Mucosa of descending colon (tissue), 3 donors: ENCODE measurements around the gene GLS. TPM values are rescaled to one million over a fixed set of nuclear protein-coding genes. Genes with fewer than 3 reads are reported as not detected.

Experiments
- ATAC-seq: fragments of 200-7000 bp; cut with Tn5 transposase; one replicate; pipeline ENCODE4 v1.9.1; 2020; ENCODE audit warnings: mild to moderate bottlenecking, moderate library complexity
- DNase-seq, 3 donors: peaks; one replicate each; pipeline ENCODE4 v3.0.0-alpha.2; 2020
- H3K36me3 ChIP-seq: fragments of 200-600 bp; one replicate; pipeline ENCODE4 v1.8.0; 2021; ENCODE audit warnings: low read depth, mild to moderate bottlenecking
- H3K4me1 ChIP-seq: fragments of 200-600 bp; one replicate; pipeline ENCODE4 v1.8.0; 2021; ENCODE audit warnings: low read depth, mild to moderate bottlenecking
- H3K4me3 ChIP-seq: fragments of 200-600 bp; one replicate; pipeline ENCODE4 v1.8.0; 2021; ENCODE audit warnings: mild to moderate bottlenecking
- H3K9me3 ChIP-seq: fragments of 200-600 bp; one replicate; pipeline ENCODE4 v1.8.0; 2021; ENCODE audit warnings: mild to moderate bottlenecking
- CTCF ChIP-seq: fragments of 200-600 bp; IDR thresholded peaks from one replicate; pipeline ENCODE4 v1.8.0; 2022; ENCODE audit warnings: antibody characterized with exemption, mild to moderate bottlenecking
- intact Hi-C, 2 donors: fragments of 100-400 bp; cut with DNase I in 1 of 2; cut with micrococcal nuclease in 1 of 2; formaldehyde crosslinking; loops; one replicate each; pipeline versions ENCODE4 v1.11.0 to v1.11.1; 2022; cut with DNase I, micrococcal nuclease
- total RNA-seq, 3 donors: library from RNA; stranded (reverse); fragmentation: NEBNext Ultra II Directional in 2 of 3; extraction: Animal tissue kit (Norgen Biotek cat#: 25700) in 2 of 3; gene quantifications; one replicate each; pipeline versions ENCODE4 v1.2.1 to v1.2.4, GENCODE V29; 2021 to 2023
- donor health status: DM: no; HTN: no; CAD: no; lungs with moderate emphysema.
- donor health status: DM: no; HTN: no; CAD: no.
- donor health status: DM: no; HTN: yes; CAD: no.

The GLS gene
- total RNA-seq, 3 donors from 2014 or later, result 49.8 to 91.9 (median 77.0) TPM

GRCh38 chr2:190940454-190940853 is 59.8 kb downstream of the GLS start:
- no peak for ATAC-seq
- Histone ChIP-seq H3K36me3 (no peaks in the 10 kb centered on the region), H3K4me1 (peaks cover 10% of the 10 kb centered on the region), H3K9me3 (no peaks in the 10 kb centered on the region), H3K4me3 (no peak overlapping the region)
- no peak for TF ChIP-seq CTCF
- intact Hi-C loops, result no loop called here
- DNase-seq, result no peak

- Histone ChIP-seq H3K36me3 (no peaks in the 10 kb centered on the region), H3K4me1 (peaks cover 10% of the 10 kb centered on the region), H3K9me3 (no peaks in the 10 kb centered on the region), H3K4me3 (no peak overlapping the region)
- DNase-seq (no peak), ATAC-seq (no peak)
- intact Hi-C loops, result no loop called here
- TF ChIP-seq CTCF, result no peak
Measured at GRCh38 chr2:190941571-190941970, 61.0 kb downstream of the GLS start.

DNA sequence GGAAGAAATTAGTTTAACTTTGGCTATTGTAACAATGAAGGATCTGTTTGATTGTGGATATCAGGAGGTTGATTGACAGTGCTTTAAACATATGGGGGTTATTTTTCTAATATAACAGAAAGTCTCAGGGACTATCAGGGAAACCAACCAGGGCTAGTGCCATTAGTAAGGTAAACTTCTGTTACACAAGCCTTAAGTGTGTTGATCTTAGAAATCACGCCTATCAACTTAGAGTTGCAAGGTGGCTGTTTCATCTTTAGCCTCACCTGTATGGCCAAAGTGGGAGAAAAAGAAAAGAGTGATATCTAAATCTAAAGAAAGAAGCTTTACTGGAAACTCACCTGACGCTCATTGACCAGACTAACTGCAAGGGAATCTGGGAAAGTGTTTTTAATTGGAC is 62.1 kb downstream of the GLS start:
- Histone ChIP-seq H3K36me3 (no peaks in the 10 kb centered on the region), H3K4me1 (peaks cover 15% of the 10 kb centered on the region), H3K9me3 (no peaks in the 10 kb centered on the region), H3K4me3 (no peak overlapping the region)
- intact Hi-C loops, result no loop called here
- TF ChIP-seq CTCF, result no peak
- DNase-seq, result no peak
- no peak for ATAC-seq

DNA sequence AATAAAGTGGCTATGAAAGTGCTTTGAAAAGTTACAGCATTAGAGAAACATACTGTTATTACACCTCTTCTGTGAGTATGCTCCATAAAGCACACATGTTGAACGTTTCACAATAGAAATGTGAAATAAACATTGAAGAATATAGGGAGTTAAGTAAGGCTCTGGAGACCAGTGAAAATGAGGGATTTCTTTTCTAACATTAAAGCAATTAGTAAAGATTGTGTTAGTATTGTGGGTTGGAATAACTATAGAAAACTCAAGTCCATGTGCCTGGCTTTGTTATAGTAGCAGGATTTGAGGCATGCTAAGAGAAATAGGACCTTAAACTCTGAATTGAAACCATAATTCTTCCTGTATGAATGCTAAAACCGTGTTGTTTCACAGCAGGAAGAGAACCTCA is 63.1 kb downstream of the GLS start:
- intact Hi-C loops, result no loop called here
- Histone ChIP-seq H3K4me1 (peaks cover 15% of the 10 kb centered on the region), H3K4me3 (no peak overlapping the region), H3K9me3 (no peaks in the 10 kb centered on the region), H3K36me3 (no peaks in the 10 kb centered on the region)
- TF ChIP-seq CTCF, result no peak
- no peak for ATAC-seq
- no peak for DNase-seq

DNA sequence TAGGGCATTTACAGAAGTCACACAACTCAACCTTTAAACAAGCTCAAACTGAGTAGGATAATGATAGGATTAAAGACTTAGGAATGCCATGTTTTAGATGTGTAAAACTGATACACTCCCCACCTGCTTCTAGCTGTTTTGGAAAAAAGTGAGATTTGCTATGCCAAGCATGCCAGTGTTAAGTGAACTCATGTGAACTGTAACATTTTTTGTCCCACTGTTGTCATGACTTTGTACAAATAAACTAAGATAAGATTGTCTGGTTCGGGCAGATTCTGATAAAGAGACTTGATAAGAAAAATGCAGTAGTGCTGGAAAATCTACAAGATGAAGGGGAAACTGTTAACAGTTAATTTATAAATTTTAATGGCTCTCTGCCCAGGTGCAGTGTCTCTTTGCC is 66.5 kb downstream of the GLS start:
- DNase-seq (no peak), ATAC-seq (peak; percentile 23)

More for the DNA sequence above, 66.5 kb downstream of the GLS start:
- intact Hi-C loops, result no loop called here
- peaks cover 11% of the 10 kb centered on the region for H3K4me1 ChIP-seq
- no peaks in the 10 kb centered on the region for H3K9me3 ChIP-seq
- no peak for TF ChIP-seq CTCF
- H3K36me3 ChIP-seq, result no peaks in the 10 kb centered on the region
- no peak overlapping the region for H3K4me3 ChIP-seq
